NCI-H748 (cell line): ENCODE measurements around the gene COX7A2.

Experiments
- DNase-seq: peaks from one replicate; lab custom pipeline; 2025; ENCODE audit not compliant: unreplicated experiment; lab: John Stamatoyannopoulos, UW

The COX7A2 gene

GRCh38 chr6:75243333-75244062 lies at the start of gene COX7A2:
COX7A2 (minus strand) TSS chr6:75243801; CDS start chr6:75243734, 67 bp downstream.
- DNase-seq, result peak; percentile 99

GRCh38 chr6:75292555-75292954 lies 49.0 kb upstream of the COX7A2 start:
- DNase-seq, result no peak

- DNase-seq, result no peak
These were observed 48.1 kb upstream of the COX7A2 start for GRCh38 chr6:75291744-75292143.

- no peak for DNase-seq
These were observed 47.7 kb upstream of the COX7A2 start for GRCh38 chr6:75291331-75291730.

- DNase-seq, result peak; percentile 28
These were observed 46.7 kb upstream of the COX7A2 start for GRCh38 chr6:75290136-75290945.

GRCh38 chr6:75288023-75288422 lies 44.4 kb upstream of the COX7A2 start:
- DNase-seq, result no peak

GRCh38 chr6:75287424-75287823 lies 43.8 kb upstream of the COX7A2 start:
- no peak for DNase-seq

- no peak for DNase-seq
These were observed 43.4 kb upstream of the COX7A2 start for GRCh38 chr6:75286955-75287354.

- peak; percentile 52 for DNase-seq
These were observed 41.7 kb upstream of the COX7A2 start for GRCh38 chr6:75285283-75285639.

- DNase-seq, result peak; percentile 99
These were observed 41.2 kb upstream of the COX7A2 start, which contains the start of gene TMEM30A for GRCh38 chr6:75284632-75285282. TMEM30A (minus strand) TSS chr6:75284792; CDS start chr6:75284638, 154 bp downstream.

- DNase-seq, result peak; percentile 61
These were observed 40.5 kb upstream of the COX7A2 start for GRCh38 chr6:75283907-75284631.

GRCh38 chr6:75282706-75283105 lies 39.1 kb upstream of the COX7A2 start:
- DNase-seq, result no peak

- no peak for DNase-seq
These were observed 38.1 kb upstream of the COX7A2 start for GRCh38 chr6:75281653-75282052.

GRCh38 chr6:75280131-75280855 lies 36.7 kb upstream of the COX7A2 start:
- no peak for DNase-seq

GRCh38 chr6:75279418-75279817 lies 35.8 kb upstream of the COX7A2 start:
- no peak for DNase-seq

GRCh38 chr6:75278474-75279077 lies 35.0 kb upstream of the COX7A2 start:
- peak; percentile 8 for DNase-seq

GRCh38 chr6:75275067-75275466 lies 31.5 kb upstream of the COX7A2 start:
- DNase-seq, result no peak

GRCh38 chr6:75273009-75273408 lies 29.4 kb upstream of the COX7A2 start:
- no peak for DNase-seq

GRCh38 chr6:75272145-75272840 lies 28.7 kb upstream of the COX7A2 start:
- peak; percentile 4 for DNase-seq
